ENCODE results near the gene TMED4. TPM values are rescaled to one million over a fixed set of nuclear protein-coding genes. Genes with fewer than 3 reads are reported as not detected.
A peak's percentile ranks its signal among the peaks of the same experiment; 100 is the strongest.

Gene TMED4
- total RNA-seq, 1 experiment from 2014 or later, result 62.4 TPM

DNA sequence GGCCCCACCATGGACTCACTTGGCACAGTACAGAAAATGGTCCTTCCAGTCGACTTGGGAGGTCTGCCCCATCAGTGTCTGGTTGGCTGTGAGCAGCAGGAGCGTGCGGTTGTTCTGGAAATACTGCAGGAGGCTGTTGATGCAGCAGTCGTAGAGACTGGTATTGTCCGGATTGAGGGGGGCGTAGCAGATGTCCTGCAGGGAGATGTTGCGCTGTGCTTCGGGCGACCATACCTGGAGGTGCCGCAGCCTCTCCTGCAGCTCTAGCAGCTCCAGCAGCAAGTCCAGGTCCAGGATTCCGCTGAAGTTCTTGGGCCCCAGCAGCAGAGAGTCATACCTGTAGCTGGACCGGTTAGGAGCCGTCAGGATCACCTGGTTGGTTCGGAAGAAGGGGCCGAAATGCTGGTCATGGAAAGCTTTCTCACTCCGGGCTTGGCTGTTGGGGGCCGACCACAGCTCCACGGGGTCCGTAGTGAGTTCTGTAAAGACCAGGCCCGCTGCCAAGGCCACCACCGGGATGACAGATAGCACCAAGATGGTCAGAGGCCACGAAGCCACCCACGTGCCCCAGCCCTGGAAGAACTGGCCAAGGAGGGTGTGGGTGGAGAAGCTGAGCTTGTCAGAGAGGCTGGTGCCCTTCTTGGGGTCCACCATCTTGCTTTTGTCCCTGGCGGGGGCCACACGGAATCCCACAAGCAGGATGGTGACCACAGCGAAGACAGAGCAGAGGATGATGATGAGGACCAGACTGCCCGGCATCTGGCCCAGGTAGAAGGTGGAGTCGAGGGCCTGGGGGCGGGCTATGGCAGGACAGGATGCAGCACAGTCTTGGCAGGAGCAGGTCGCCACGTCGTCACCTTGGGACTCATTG is 43.0 kb downstream of the TMED4 start:
- Histone ChIP-seq H2AFZ (ENCODE audit: low read length) (no peak overlapping the region), H2AK5ac (ENCODE audit: insufficient read length, low read length) (no peak overlapping the region), H3K79me1 (ENCODE audit: insufficient read depth, low read depth, low read length, poor library complexity, severe bottlenecking) (no peaks in the 10 kb centered on the region), H2BK15ac (ENCODE audit: low read depth, low read length) (no peak overlapping the region), H3K27ac (ENCODE audit: insufficient read length, low read depth, low read length) (no peak overlapping the region), H3K9me3 (ENCODE audit: control insufficient read depth, low read depth, low read length) (no peaks in the 10 kb centered on the region), H2BK5ac (ENCODE audit: insufficient read length, low read length) (no peak overlapping the region), H3K56ac (ENCODE audit: insufficient read length, low read depth, low read length) (no peak overlapping the region), H3K4ac (ENCODE audit: low read depth, low read length) (no peak overlapping the region), H3K9ac (ENCODE audit: extremely low read depth, insufficient read length, low read length) (no peak overlapping the region), H3K4me1 (ENCODE audit: insufficient read depth, low read length) (no peaks in the 10 kb centered on the region), H3K18ac (ENCODE audit: insufficient read length, low read depth, low read length) (no peak overlapping the region), H3K4me2 (ENCODE audit: insufficient read depth, insufficient read length, low read length) (no peak overlapping the region), H3K23ac (ENCODE audit: insufficient read length, low read depth, low read length) (no peak overlapping the region), H4K5ac (ENCODE audit: insufficient read length, low read depth, low read length) (no peak overlapping the region), H2BK20ac (ENCODE audit: low read depth, low read length, poor library complexity, severe bottlenecking) (no peak overlapping the region), H4K8ac (replicated peaks; ENCODE audit: insufficient read length, low read depth, low read length) (no peak overlapping the region), H3T11ph (ENCODE audit: low read length) (no peak overlapping the region), H3K14ac (ENCODE audit: insufficient read depth, low read length) (peak overlapping the region; percentile 20; the same call in 1 of the 2 replicates), H3K27me3 (ENCODE audit: insufficient read depth, low read length) (no peaks in the 10 kb centered on the region), H4K20me1 (ENCODE audit: control insufficient read depth, insufficient read depth, insufficient read length) (no peaks in the 10 kb centered on the region), H3K79me2 (ENCODE audit: insufficient read depth, low read length) (no peaks in the 10 kb centered on the region), H4K91ac (ENCODE audit: insufficient read length, low read depth, low read length) (no peak overlapping the region), H3K23me2 (ENCODE audit: insufficient read length, low read depth, low read length, poor library complexity, severe bottlenecking) (no peaks in the 10 kb centered on the region), H2BK12ac (ENCODE audit: insufficient read length, low read depth, low read length) (no peak overlapping the region), H2BK120ac (ENCODE audit: low read depth, low read length, poor library complexity, severe bottlenecking) (no peak overlapping the region)
- peaks cover 2% of the 10 kb centered on the region; the same call in 1 of the 2 replicates for H3K27me3 Mint-ChIP-seq (ENCODE audit: low read depth)
- H3K4me1 Mint-ChIP-seq, result peaks cover 0 to 4% of the 10 kb centered on the region in 2 experiments; a peak in 1 of 4 replicates
- DNase-seq, result no peak
- no CpG with 5 or more reads among the region's 32 CpGs for WGBS (ENCODE audit: extremely low coverage, insufficient read length, low lambda C conversion rate)
- no peak overlapping the region for H3K27ac Mint-ChIP-seq
- TF ChIP-seq, protein P1, sequence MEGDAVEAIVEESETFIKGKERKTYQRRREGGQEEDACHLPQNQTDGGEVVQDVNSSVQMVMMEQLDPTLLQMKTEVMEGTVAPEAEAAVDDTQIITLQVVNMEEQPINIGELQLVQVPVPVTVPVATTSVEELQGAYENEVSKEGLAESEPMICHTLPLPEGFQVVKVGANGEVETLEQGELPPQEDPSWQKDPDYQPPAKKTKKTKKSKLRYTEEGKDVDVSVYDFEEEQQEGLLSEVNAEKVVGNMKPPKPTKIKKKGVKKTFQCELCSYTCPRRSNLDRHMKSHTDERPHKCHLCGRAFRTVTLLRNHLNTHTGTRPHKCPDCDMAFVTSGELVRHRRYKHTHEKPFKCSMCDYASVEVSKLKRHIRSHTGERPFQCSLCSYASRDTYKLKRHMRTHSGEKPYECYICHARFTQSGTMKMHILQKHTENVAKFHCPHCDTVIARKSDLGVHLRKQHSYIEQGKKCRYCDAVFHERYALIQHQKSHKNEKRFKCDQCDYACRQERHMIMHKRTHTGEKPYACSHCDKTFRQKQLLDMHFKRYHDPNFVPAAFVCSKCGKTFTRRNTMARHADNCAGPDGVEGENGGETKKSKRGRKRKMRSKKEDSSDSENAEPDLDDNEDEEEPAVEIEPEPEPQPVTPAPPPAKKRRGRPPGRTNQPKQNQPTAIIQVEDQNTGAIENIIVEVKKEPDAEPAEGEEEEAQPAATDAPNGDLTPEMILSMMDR (conservative IDR thresholded peaks at IDR 0.05), result no peak
- H3K9me3 Mint-ChIP-seq, result no peaks in the 10 kb centered on the region
- H3K4me3 Mint-ChIP-seq, result no peak overlapping the region; a peak in 1 of 5 replicates
- H3K36me3 Mint-ChIP-seq (ENCODE audit: insufficient read depth in 1 of 3, low read depth in 3 of 3), result no peaks in the 10 kb centered on the region; a peak in 1 of 7 replicates
